Psoas muscle (tissue), 8 donors: ENCODE measurements around the gene WNT3. TPM values are rescaled to one million over a fixed set of nuclear protein-coding genes. Genes with fewer than 3 reads are reported as not detected.

Source experiments
- ATAC-seq, 4 donors: fragments of 200-7000 bp; cut with Tn5 transposase; one replicate each; pipeline ENCODE4 v1.9.1; 2020; ENCODE audit warnings: moderate library complexity in 3 of 4, mild to moderate bottlenecking in 2 of 4
- DNase-seq, 2 donors: peaks; one replicate each; pipeline ENCODE4 v3.0.0-alpha.2; 2020
- H3K27ac ChIP-seq: fragments of 200-600 bp; one replicate; pipeline ENCODE4 v1.8.0; 2022
- H3K27me3 ChIP-seq, 3 donors: fragments of 200-600 bp in 1 of 3; one replicate each; pipeline versions ENCODE4 v1.6.1 to v1.8.0; 2013 to 2022; ENCODE audit warnings: low read length in 2 of 3, mild to moderate bottlenecking in 2 of 3, moderate library complexity in 1 of 3; ENCODE audit not compliant: insufficient read depth in 3 of 3
- H3K36me3 ChIP-seq, 2 donors: fragments of 200-600 bp in 1 of 2; one replicate each; pipeline versions ENCODE4 v1.6.1 to v1.8.0; 2013 to 2022; ENCODE audit warnings: low read depth in 1 of 2, mild to moderate bottlenecking in 1 of 2, moderate library complexity in 1 of 2; ENCODE audit not compliant: insufficient read depth in 1 of 2
- H3K4me1 ChIP-seq: fragments of 200-600 bp; one replicate; pipeline ENCODE4 v1.8.0; 2022
- H3K4me3 ChIP-seq: fragments of 200-600 bp; one replicate; pipeline ENCODE4 v1.8.0; 2022; ENCODE audit warnings: mild to moderate bottlenecking
- H3K9me3 ChIP-seq: fragments of 200-600 bp; one replicate; pipeline ENCODE4 v1.8.0; 2022
- CTCF ChIP-seq: fragments of 200-600 bp; IDR thresholded peaks from one replicate; pipeline ENCODE4 v1.8.0; 2022; ENCODE audit warnings: antibody characterized with exemption
- whole genome bisulfite sequencing, 3 donors: extraction: QIAGEN DNeasy Blood & Tissue Kit; methylation state at CpG; one replicate each; pipeline versions ENCODE4 v1.1.6 to v1.1.7; 2013; 5-methylcytosine and 5-hydroxymethylcytosine counted together
- intact Hi-C, 2 donors: fragments of 100-400 bp; cut with DNase I; formaldehyde crosslinking; loops; one replicate each; pipeline versions ENCODE4 v1.11.0 to v1.14.2; 2022
- polyA plus RNA-seq, 3 donors: library from polyadenylated mRNA; stranded (reverse); fragments of 200-250 nt; gene quantifications; one replicate each; pipeline ENCODE4 v1.2.3, GENCODE V29; 2013
- total RNA-seq, 4 donors: library from RNA; stranded (reverse); fragmentation: NEBNext Ultra II Directional in 2 of 4; extraction: Animal tissue kit (Norgen Biotek cat#: 25700) in 2 of 4; gene quantifications; one replicate each; pipeline versions ENCODE4 v1.2.1 to v1.2.4, GENCODE V29; 2021 to 2023
- donor health status: healthy with polysubstance abuse.
- donor health status: DM: no; HTN: no; CAD: no; lungs with moderate emphysema.
- donor health status: Bipolar disorder and iron deficiency.
- donor health status: healthy.
- donor health status: DM: yes; HTN: yes; CAD: no.
- donor health status: DM: no; HTN: no; CAD: no.
- donor health status: DM: no; HTN: no; CAD: no.
- donor health status: DM: yes; HTN: yes; CAD: no.

Gene WNT3
- total and polyA plus RNA-seq, 7 donors, result 0.06 to 0.36 (median 0.10) TPM; not detected in 2

GRCh38 chr17:46834846-46835245 is 16.4 kb upstream of the WNT3 start:
- no peaks in the 10 kb centered on the region for H3K27me3 ChIP-seq
- ATAC-seq (no peak), DNase-seq (peak in 1 of 2 donors; percentile 12)
- no peaks in the 10 kb centered on the region for H3K9me3 ChIP-seq
- H3K36me3 ChIP-seq, result no peaks in the 10 kb centered on the region
- H3K27ac ChIP-seq, result no peak overlapping the region
- no peak for TF ChIP-seq CTCF
- 98 to 100% (median 100%) methylated on average over 3 of the region's 3 CpGs for WGBS, 3 donors
- H3K4me3 ChIP-seq, result no peak overlapping the region
- intact Hi-C loops, result no loop called here
- H3K4me1 ChIP-seq, result no peaks in the 10 kb centered on the region

GRCh38 chr17:46833840-46834208 is 15.3 kb upstream of the WNT3 start:
- 83 to 90% (median 86%) methylated on average over 2 of the region's 2 CpGs for WGBS, 3 donors
- Histone ChIP-seq H3K4me3 (no peak overlapping the region), H3K4me1 (no peaks in the 10 kb centered on the region), H3K36me3 (no peaks in the 10 kb centered on the region), H3K27ac (no peak overlapping the region), H3K9me3 (no peaks in the 10 kb centered on the region), H3K27me3 (no peaks in the 10 kb centered on the region)
- intact Hi-C loops, result no loop called here
- TF ChIP-seq CTCF, result no peak
- DNase-seq (no peak), ATAC-seq (no peak)

GRCh38 chr17:46832945-46833839 is 14.7 kb upstream of the WNT3 start:
- intact Hi-C loops, result no loop called here
- ATAC-seq (peak in 1 of 4 donors; percentile 25), DNase-seq (peak in 1 of 2 donors; percentile 30)
- no peak overlapping the region for H3K27ac ChIP-seq
- no peak overlapping the region for H3K4me3 ChIP-seq
- no peaks in the 10 kb centered on the region for H3K9me3 ChIP-seq
- TF ChIP-seq CTCF, result no peak
- 54 to 64% (median 56%) methylated on average over 17 of the region's 17 CpGs for WGBS, 3 donors
- no peaks in the 10 kb centered on the region for H3K36me3 ChIP-seq
- H3K27me3 ChIP-seq, result no peaks in the 10 kb centered on the region
- H3K4me1 ChIP-seq, result no peaks in the 10 kb centered on the region

GRCh38 chr17:46832331-46832821 is 13.9 kb upstream of the WNT3 start:
- no peak for TF ChIP-seq CTCF
- DNase-seq (peak in 1 of 2 donors; percentile 26), ATAC-seq (no peak)
- H3K27ac ChIP-seq, result no peak overlapping the region
- H3K4me1 ChIP-seq, result no peaks in the 10 kb centered on the region
- no peaks in the 10 kb centered on the region for H3K9me3 ChIP-seq
- H3K36me3 ChIP-seq, result no peaks in the 10 kb centered on the region
- intact Hi-C loops, result no loop called here
- 40 to 63% (median 61%) methylated on average over 10 to 11 of the region's 11 CpGs for WGBS, 3 donors
- H3K27me3 ChIP-seq, result no peaks in the 10 kb centered on the region
- no peak overlapping the region for H3K4me3 ChIP-seq
